ENCODE results near the gene MYO3A. TPM values are rescaled to one million over a fixed set of nuclear protein-coding genes. Genes with fewer than 3 reads are reported as not detected.

MYO3A gene
- total RNA-seq, 6 experiments from 2014 or later: 0.03 TPM; not detected in 5

DNA sequence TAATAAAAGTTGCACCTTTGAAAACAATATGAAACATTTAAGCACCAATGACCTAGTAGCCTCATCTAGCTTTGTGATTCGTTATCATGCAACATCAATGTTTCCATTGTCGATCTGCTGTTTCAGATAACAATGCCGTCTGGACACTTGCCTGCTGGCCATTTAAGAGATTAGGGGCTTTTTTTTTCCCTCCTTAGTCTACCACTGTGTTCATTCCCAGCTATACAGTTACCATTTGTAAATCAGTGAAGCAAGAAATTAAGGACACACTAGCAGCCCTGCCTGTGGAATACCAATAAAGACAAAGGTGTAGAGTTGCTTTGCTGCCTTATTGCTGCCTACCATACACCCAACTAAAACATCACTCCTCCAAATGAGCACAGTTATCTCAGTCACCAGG, 37.6 kb upstream of the MYO3A start:
- Mint-ChIP-seq H3K4me3 (no peak overlapping the region), H3K9me3 (peaks cover 37% of the 10 kb centered on the region)

DNA sequence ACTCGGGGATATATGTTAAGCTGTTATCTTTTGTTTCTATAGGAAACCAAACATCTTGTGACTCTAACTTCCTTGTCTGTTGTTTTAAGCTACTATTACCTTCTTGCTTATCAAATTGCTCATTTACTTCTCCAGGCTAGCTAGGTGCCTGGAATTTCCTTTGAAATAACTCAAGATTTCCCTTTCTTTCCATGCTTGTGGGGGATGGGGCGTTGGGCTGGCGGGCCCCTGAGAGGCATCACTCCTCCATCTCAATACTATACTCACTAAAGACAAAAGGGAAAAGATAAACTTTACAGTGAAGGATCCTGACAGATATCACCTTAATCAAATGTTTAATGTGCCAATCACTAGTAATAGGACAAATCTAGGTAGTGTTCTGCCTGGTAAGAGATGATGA, 34.7 kb upstream of the MYO3A start:
- H3K9me3 Mint-ChIP-seq: peaks cover 36% of the 10 kb centered on the region
- DNase-seq: no peak
- H3K27ac Mint-ChIP-seq: no peak overlapping the region
- H3K4me1 Mint-ChIP-seq (ENCODE audit: low read depth): no peaks in the 10 kb centered on the region
- H3K4me3 Mint-ChIP-seq: no peak overlapping the region
- H3K36me3 Mint-ChIP-seq (ENCODE audit: low read depth): no peaks in the 10 kb centered on the region
- H3K27me3 Mint-ChIP-seq (ENCODE audit: insufficient read depth): no peaks in the 10 kb centered on the region; the same call in 1 of the 2 replicates
- TF ChIP-seq, protein P1, sequence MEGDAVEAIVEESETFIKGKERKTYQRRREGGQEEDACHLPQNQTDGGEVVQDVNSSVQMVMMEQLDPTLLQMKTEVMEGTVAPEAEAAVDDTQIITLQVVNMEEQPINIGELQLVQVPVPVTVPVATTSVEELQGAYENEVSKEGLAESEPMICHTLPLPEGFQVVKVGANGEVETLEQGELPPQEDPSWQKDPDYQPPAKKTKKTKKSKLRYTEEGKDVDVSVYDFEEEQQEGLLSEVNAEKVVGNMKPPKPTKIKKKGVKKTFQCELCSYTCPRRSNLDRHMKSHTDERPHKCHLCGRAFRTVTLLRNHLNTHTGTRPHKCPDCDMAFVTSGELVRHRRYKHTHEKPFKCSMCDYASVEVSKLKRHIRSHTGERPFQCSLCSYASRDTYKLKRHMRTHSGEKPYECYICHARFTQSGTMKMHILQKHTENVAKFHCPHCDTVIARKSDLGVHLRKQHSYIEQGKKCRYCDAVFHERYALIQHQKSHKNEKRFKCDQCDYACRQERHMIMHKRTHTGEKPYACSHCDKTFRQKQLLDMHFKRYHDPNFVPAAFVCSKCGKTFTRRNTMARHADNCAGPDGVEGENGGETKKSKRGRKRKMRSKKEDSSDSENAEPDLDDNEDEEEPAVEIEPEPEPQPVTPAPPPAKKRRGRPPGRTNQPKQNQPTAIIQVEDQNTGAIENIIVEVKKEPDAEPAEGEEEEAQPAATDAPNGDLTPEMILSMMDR (IDR thresholded peaks at IDR 0.05): no peak

More for the DNA sequence above, 37.6 kb upstream of the MYO3A start:
- no peaks in the 10 kb centered on the region for H3K36me3 Mint-ChIP-seq (ENCODE audit: low read depth)
- H3K27ac Mint-ChIP-seq: no peak overlapping the region
- TF ChIP-seq, protein P1 (IDR thresholded peaks at IDR 0.05): no peak
- DNase-seq: no peak
- H3K27me3 Mint-ChIP-seq (ENCODE audit: insufficient read depth): no peaks in the 10 kb centered on the region; the same call in 1 of the 2 replicates
- no peaks in the 10 kb centered on the region for H3K4me1 Mint-ChIP-seq (ENCODE audit: low read depth)

DNA sequence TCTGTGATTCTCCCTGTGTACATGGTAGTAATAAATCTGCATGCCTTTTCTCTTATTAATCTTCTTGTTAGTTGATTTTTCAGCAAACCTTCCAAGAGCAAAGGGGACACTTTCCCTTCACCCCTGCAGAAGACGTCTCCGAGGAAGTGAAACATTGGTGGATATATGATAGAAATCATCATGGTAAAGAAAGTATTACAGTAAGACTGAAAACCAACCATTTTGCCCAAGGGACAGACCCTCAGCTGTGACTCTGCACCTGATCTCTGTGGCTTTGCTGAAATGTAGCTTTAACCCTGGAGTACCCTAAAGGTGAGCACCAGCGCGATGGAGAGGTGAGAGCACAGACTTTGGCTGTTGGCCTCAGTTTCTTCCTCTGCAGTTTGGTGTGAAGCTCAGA, 32.8 kb upstream of the MYO3A start:
- H3K4me1 Mint-ChIP-seq (ENCODE audit: low read depth): no peaks in the 10 kb centered on the region
- no peaks in the 10 kb centered on the region for H3K36me3 Mint-ChIP-seq (ENCODE audit: low read depth)
- no peak for DNase-seq
- no peak overlapping the region for H3K4me3 Mint-ChIP-seq
- TF ChIP-seq, protein P1 (IDR thresholded peaks at IDR 0.05): no peak
- no peak overlapping the region for H3K27ac Mint-ChIP-seq
- H3K27me3 Mint-ChIP-seq (ENCODE audit: insufficient read depth): no peaks in the 10 kb centered on the region; the same call in 1 of the 2 replicates
- peaks cover 41% of the 10 kb centered on the region for H3K9me3 Mint-ChIP-seq

DNA sequence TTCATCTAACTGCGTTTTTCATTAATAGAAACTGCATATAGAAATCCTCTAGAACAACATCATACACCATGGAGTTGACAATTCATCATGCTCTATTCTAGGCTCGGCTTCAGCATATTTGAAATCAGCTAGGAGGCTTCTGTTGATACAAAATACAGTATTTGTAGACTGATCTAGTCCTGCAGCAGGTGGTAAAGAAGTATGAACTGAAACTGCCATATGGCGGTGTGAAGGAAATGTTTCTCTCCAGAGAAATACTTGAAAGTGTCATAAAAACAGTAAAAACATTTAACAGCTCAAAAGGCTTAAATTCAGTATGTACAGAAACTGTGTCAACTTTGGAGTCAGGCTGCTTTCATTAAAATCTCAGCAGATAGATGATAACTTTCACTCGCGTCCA, 32.0 kb upstream of the MYO3A start:
- H3K4me1 Mint-ChIP-seq (ENCODE audit: low read depth): no peaks in the 10 kb centered on the region
- TF ChIP-seq, protein P1 (IDR thresholded peaks at IDR 0.05): no peak
- DNase-seq: no peak
- peaks cover 45% of the 10 kb centered on the region for H3K9me3 Mint-ChIP-seq
- no peak overlapping the region for H3K4me3 Mint-ChIP-seq
- no peaks in the 10 kb centered on the region; the same call in 1 of the 2 replicates for H3K27me3 Mint-ChIP-seq (ENCODE audit: insufficient read depth)
- H3K27ac Mint-ChIP-seq: no peak overlapping the region
- H3K36me3 Mint-ChIP-seq (ENCODE audit: low read depth): no peaks in the 10 kb centered on the region

DNA sequence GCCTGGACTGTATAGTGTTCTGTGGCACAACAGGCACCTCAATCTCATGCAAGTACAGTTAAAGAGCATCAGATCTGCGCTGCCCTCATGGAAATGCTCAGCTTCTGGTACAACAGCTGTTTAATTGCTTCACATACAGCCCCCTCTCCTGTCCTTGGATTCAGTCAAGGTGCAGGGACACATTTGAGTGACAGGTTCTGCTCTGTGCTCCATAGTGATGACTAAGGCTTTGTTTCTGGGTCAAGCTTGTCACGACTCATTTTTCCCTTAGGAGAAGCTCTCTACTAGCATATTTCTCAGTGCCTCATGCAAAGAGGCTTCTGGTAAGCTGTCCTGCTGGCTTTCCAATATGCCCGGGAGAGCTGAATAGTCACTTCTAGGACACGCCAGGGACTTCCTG, 26.8 kb upstream of the MYO3A start:
- H3K27me3 Mint-ChIP-seq (ENCODE audit: insufficient read depth): peaks cover 1% of the 10 kb centered on the region
- peaks cover 56% of the 10 kb centered on the region for H3K9me3 Mint-ChIP-seq
- H3K36me3 Mint-ChIP-seq (ENCODE audit: low read depth): 0 out of 2 replicates have a peak, but pooled peaks cover 4% of the 10 kb centered on the region
- no peak overlapping the region for H3K27ac Mint-ChIP-seq
- no peak overlapping the region for H3K4me3 Mint-ChIP-seq
- TF ChIP-seq, protein P1 (IDR thresholded peaks at IDR 0.05): no peak
- no peaks in the 10 kb centered on the region for H3K4me1 Mint-ChIP-seq (ENCODE audit: low read depth)
- no peak for DNase-seq

DNA sequence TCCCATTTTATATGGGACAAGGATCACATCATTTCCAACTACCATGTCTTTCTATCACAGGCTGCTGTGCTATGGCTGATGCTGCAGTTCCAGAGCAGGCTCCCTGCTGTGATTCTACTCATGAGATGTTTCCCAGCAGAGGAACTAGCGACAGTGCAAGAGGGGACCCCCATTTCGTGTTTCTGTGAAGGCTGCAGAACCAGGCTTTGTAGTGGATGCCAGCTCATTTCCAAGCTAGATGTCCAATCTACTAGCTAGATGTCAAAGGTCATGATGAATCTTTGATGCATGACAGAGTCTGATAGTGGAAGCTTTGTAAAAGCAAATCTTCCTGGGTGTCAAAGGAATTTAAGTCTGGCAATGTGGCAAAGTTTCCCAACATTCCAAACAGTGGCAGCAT, 21.2 kb upstream of the MYO3A start:
- TF ChIP-seq, protein P1 (IDR thresholded peaks at IDR 0.05): no peak
- H3K36me3 Mint-ChIP-seq (ENCODE audit: low read depth): 0 out of 2 replicates have a peak, but pooled peaks cover 4% of the 10 kb centered on the region
- no peak for DNase-seq
- peaks cover 56% of the 10 kb centered on the region for H3K9me3 Mint-ChIP-seq
- peaks cover 1% of the 10 kb centered on the region; the same call in 1 of the 2 replicates for H3K27me3 Mint-ChIP-seq (ENCODE audit: insufficient read depth)
- no peak overlapping the region for H3K4me3 Mint-ChIP-seq
- H3K4me1 Mint-ChIP-seq (ENCODE audit: low read depth): no peaks in the 10 kb centered on the region
- no peak overlapping the region for H3K27ac Mint-ChIP-seq
